Measurements from ENCODE around the gene SHANK1. TPM values are rescaled to one million over a fixed set of nuclear protein-coding genes. Genes with fewer than 3 reads are reported as not detected.

SHANK1 gene
- total and polyA plus RNA-seq, 8 donors = 0.06 to 0.69 (median 0.19) TPM; not detected in 1

DNA sequence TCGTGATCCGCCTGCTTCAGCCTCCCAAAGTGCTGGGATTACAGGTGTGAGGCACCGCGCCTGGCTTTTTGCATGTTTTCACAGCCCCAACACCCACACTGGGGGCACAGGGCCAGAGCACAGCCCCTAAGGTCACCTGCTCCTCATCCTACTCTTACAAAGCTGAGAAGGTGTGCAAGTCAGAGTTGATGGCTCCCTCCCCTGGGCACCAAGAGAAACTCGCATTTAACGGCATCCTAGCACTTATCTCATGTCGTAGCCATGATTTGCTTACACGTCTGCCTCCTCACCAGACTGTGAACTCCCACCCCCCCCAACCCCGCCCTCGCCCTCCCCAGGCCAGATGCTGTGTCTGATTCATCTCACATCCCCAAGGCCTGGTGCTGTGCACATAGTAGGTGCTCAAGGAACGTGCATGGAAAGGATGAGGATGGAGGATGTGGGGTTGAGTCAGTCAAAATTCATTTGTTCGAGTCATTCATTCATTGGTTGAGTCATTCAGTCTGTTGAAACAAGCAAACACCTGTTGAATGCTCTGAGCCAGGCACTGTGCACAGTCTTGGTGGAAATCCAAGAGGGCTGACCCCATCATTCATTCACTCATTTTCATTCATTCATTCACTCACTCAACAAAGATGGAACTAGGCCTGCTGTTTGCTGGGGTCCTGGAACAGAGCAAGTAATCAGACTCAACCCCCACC, 11.3 kb downstream of the SHANK1 start:
- H3K27ac ChIP-seq = no peak overlapping the region
- no peaks in the 10 kb centered on the region for H3K9me3 ChIP-seq
- FAIRE-seq = no peak
- TF ChIP-seq, protein P1, sequence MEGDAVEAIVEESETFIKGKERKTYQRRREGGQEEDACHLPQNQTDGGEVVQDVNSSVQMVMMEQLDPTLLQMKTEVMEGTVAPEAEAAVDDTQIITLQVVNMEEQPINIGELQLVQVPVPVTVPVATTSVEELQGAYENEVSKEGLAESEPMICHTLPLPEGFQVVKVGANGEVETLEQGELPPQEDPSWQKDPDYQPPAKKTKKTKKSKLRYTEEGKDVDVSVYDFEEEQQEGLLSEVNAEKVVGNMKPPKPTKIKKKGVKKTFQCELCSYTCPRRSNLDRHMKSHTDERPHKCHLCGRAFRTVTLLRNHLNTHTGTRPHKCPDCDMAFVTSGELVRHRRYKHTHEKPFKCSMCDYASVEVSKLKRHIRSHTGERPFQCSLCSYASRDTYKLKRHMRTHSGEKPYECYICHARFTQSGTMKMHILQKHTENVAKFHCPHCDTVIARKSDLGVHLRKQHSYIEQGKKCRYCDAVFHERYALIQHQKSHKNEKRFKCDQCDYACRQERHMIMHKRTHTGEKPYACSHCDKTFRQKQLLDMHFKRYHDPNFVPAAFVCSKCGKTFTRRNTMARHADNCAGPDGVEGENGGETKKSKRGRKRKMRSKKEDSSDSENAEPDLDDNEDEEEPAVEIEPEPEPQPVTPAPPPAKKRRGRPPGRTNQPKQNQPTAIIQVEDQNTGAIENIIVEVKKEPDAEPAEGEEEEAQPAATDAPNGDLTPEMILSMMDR (IDR thresholded peaks at IDR 0.05) = no peak
- no peaks in the 10 kb centered on the region for H3K36me3 ChIP-seq
- H3K4me3 ChIP-seq = no peak overlapping the region
- H3K27me3 ChIP-seq = no peaks in the 10 kb centered on the region
- DNase-seq = no peak
- ATAC-seq = no peak
- intact Hi-C loops (cut with DNase I) = no loop called here
- WGBS, 2 donors = 43 to 48% methylated on average over 12 of the region's 12 CpGs
- H3K4me1 ChIP-seq = no peaks in the 10 kb centered on the region

DNA sequence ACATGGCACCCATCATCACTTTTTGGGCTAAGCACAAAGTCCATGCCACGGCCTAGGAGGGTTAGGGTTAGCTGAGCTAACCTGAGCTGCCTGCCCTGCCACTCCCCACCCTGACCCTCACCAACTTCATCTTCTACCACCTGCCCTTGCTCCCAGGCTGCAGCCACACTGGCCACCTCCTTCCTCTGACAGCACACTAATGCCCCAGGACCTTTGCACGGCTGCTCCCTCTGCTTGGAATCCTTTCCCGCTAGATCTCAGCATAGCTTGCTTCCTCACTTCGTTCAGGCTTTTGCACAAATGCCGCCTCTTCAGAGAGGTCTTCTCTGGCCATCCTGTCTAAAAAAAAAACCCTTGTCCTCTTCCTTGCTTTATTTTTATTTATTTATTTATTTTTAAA, 13.2 kb downstream of the SHANK1 start:
- no peak overlapping the region for H3K4me3 ChIP-seq
- no peaks in the 10 kb centered on the region for H3K36me3 ChIP-seq
- no peaks in the 10 kb centered on the region for H3K27me3 ChIP-seq
- 49 to 57% methylated on average over 5 of the region's 5 CpGs for WGBS, 2 donors
- no peak for ATAC-seq
- H3K27ac ChIP-seq = no peak overlapping the region
- H3K9me3 ChIP-seq = no peaks in the 10 kb centered on the region
- no peak for FAIRE-seq
- no peaks in the 10 kb centered on the region for H3K4me1 ChIP-seq
- TF ChIP-seq, protein P1 (IDR thresholded peaks at IDR 0.05) = no peak
- intact Hi-C loops (cut with DNase I) = no loop called here
- no peak for DNase-seq

DNA sequence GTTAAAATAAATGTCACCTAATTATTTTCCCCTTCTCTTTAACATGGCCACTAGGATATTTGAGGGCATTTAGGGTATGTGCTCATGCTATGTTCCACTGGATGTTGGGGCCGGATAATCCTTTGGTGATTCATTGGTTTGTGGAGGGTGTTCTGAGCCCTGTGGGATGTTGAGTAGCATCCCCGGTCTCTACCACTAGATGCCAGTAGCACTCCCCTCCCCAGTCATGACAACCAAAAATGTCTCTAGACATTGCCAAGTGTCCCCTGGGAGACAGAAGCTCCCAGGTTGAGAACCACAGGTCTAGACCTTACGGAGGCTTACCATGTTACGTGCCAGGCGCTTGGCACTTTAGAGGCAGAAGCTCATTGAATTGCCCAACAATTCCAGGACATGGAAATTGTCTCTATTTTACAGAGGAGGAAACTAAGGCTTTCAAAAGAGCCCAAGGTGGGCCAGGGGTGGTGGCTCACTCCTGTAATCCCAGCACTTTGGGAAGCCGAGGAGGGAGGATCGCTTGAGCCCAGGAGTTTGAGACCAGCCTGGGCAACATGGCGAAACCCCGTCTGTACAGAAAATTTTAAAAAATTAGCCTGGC, 14.1 kb downstream of the SHANK1 start:
- Histone ChIP-seq H3K4me1 (no peaks in the 10 kb centered on the region), H3K4me3 (no peak overlapping the region), H3K9me3 (no peaks in the 10 kb centered on the region), H3K27ac (no peak overlapping the region), H3K36me3 (no peaks in the 10 kb centered on the region), H3K27me3 (no peaks in the 10 kb centered on the region)
- intact Hi-C loops (cut with DNase I) = no loop called here
- FAIRE-seq (no peak), DNase-seq (peak in 1 of 6 donors; percentile 1), ATAC-seq (peak in 3 of 4 donors; percentile 46 to 74 (median 62))
- TF ChIP-seq, protein P1 (IDR thresholded peaks at IDR 0.05) = peak in 2 of 4 donors; percentile 8 to 18
- 27 to 33% methylated on average over 9 of the region's 9 CpGs for WGBS, 2 donors

DNA sequence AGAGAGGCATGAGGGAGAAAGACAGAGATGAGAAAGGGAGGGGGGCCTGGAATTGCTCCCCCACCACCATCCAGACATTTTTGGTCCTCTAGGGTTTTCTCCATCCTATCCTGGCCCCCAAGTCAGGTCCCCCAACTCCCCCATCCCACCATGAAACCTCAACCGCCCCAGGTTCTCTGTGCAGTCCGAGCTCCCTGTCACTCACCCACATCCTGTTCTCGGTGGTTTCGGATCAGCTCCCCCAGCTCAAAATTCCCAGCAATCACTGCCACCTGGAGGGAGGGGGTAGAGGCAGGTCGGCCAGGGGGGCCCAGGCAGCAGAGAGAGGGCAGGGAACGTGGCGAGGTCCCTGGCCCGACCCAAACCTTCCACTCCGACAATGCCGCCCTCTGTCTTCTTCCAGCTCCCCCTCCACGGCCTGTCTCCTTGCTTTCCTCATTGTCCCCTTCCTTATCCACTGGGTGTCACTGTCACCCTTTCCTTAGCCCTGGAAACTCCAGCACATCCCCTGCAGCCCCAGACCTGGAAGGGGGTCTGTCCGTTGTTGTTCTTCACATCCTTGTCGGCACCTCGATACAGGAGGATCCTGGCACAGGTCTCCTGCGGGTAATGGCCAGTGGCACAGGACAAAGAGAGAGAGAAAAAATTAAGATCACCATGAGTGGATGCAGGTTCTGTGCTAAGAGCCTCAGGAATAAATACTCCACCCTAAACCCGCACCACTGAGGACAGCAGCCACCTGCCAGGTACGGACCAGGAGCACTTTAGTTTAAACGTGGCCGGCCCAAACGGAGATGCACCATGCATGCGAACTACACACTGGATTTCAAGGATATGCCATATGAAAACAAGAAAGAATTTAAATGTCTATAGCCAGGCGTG, 15.4 kb downstream of the SHANK1 start:
- TF ChIP-seq, protein P1 (IDR thresholded peaks at IDR 0.05) = no peak
- no peaks in the 10 kb centered on the region for H3K27me3 ChIP-seq
- peak in 1 of 6 donors; percentile 30 for DNase-seq
- intact Hi-C loops (cut with DNase I) = no loop called here
- no peak for ATAC-seq
- no peaks in the 10 kb centered on the region for H3K4me1 ChIP-seq
- no peak overlapping the region for H3K27ac ChIP-seq
- H3K36me3 ChIP-seq = no peaks in the 10 kb centered on the region
- 17 to 25% methylated on average over 20 to 22 of the region's 22 CpGs for WGBS, 2 donors
- no peak overlapping the region for H3K4me3 ChIP-seq
- H3K9me3 ChIP-seq = no peaks in the 10 kb centered on the region
- no peak for FAIRE-seq

Data from pancreas (tissue), 10 donors.